GM12875 (cell line): ENCODE data around the gene SESN2.

ENCODE experiments used
- H3K4me3 ChIP-seq: one replicate; pipeline ENCODE4 v1.5.1; 2011; ENCODE audit warnings: low read depth, low read length, control low read depth
- TF ChIP-seq, protein P1 (sequence below): IDR thresholded peaks from 2 replicates; pipeline ENCODE4 v1.5.1; 2011; ENCODE audit warnings: low read depth, mild to moderate bottlenecking, control low read depth, inconsistent platforms, low read length, moderate library complexity, borderline replicate concordance; ENCODE audit not compliant: insufficient read depth

The SESN2 gene

DNA sequence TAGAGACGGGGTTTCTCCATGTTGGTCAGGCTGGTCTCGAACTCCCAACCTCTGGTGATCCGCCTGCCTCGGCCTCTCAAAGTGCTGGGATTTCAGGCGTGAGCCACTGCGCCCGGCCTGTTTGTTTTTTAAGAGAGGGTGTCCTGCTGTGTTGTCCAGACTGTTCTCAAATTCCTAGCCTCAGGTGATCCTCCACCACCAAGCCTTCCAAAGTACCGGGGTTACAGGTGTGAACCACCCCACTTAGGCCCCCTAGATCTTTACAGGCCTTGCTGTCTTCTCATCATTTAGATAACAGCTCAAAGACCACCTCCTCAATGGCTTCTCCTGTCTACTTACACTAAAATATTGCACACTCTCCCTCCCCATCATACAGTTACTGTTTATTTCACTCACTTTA, 6.3 kb downstream of the SESN2 start:
- TF ChIP-seq, protein P1, sequence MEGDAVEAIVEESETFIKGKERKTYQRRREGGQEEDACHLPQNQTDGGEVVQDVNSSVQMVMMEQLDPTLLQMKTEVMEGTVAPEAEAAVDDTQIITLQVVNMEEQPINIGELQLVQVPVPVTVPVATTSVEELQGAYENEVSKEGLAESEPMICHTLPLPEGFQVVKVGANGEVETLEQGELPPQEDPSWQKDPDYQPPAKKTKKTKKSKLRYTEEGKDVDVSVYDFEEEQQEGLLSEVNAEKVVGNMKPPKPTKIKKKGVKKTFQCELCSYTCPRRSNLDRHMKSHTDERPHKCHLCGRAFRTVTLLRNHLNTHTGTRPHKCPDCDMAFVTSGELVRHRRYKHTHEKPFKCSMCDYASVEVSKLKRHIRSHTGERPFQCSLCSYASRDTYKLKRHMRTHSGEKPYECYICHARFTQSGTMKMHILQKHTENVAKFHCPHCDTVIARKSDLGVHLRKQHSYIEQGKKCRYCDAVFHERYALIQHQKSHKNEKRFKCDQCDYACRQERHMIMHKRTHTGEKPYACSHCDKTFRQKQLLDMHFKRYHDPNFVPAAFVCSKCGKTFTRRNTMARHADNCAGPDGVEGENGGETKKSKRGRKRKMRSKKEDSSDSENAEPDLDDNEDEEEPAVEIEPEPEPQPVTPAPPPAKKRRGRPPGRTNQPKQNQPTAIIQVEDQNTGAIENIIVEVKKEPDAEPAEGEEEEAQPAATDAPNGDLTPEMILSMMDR, result no peak
- no peak overlapping the region for H3K4me3 ChIP-seq

- H3K4me3 ChIP-seq, result no peak overlapping the region
- TF ChIP-seq, protein P1, result no peak
Observed at GRCh38 chr1:28266920-28267322, 7.6 kb downstream of the SESN2 start.

DNA sequence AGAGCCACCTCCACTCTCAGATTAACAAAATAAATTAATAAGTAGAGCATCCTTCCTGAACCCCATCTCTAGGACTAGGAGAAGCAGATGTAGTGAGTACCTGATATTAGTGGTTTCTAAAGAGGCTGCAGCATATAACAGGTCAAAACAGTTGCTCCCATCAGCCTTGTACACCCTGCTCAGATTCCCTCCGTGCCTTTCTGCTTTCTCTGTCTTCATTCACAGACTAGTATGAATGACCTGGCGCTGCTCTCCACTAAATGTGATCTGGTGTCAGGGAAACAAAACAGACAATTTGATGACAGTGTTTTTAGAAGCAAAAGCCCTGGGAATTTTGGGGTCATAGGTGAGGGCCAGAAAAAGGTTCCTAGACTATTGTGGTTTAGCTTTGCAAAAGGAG, 8.3 kb downstream of the SESN2 start:
- TF ChIP-seq, protein P1, result no peak
- H3K4me3 ChIP-seq, result no peak overlapping the region

DNA sequence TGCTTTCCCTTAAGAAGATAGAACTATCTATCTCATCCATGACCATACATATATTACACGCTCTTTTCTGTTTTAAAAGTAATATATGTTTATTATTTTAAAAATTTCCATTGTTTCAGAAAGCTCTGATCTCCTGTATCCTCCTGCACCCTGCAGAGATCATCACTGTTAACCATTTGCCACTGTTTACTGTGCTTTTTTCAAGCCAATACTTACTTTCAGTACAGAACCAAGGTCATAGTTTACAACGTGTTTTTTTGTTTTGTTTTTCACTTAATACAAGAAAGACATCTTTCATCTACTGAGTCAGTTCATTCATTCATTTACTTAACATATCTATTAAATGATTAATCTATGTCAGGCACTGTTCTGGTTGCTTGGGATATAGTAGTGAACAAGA, 10.2 kb downstream of the SESN2 start:
- TF ChIP-seq, protein P1, result no peak
- H3K4me3 ChIP-seq, result no peak overlapping the region

DNA sequence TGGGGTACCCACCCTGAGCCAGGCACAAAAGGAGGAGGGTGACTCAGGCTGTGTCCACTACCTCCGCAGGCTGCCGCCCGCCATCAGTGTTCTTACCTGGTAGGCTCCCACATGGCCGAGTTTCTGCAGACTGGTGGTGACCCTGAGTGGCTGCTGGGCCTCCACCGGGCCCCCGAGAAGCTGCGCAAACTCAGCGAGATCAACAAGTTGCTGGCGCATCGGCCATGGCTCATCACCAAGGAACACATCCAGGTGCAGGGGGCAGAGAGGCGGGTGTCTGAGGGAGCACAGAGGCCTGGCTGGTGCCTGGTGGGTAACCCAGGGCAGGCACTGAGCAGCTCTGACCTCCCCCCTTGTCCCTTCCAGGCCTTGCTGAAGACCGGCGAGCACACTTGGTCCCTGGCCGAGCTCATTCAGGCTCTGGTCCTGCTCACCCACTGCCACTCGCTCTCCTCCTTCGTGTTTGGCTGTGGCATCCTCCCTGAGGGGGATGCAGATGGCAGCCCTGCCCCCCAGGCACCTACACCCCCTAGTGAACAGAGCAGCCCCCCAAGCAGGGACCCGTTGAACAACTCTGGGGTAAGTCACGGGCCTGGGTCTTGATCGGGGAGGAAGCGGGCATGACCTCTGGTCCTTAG, 13.0 kb downstream of the SESN2 start:
- TF ChIP-seq, protein P1, result no peak
- H3K4me3 ChIP-seq, result no peak overlapping the region

GRCh38 chr1:28273216-28273860, 14.0 kb downstream of the SESN2 start:
- TF ChIP-seq, protein P1, result no peak
- H3K4me3 ChIP-seq, result no peak overlapping the region

DNA sequence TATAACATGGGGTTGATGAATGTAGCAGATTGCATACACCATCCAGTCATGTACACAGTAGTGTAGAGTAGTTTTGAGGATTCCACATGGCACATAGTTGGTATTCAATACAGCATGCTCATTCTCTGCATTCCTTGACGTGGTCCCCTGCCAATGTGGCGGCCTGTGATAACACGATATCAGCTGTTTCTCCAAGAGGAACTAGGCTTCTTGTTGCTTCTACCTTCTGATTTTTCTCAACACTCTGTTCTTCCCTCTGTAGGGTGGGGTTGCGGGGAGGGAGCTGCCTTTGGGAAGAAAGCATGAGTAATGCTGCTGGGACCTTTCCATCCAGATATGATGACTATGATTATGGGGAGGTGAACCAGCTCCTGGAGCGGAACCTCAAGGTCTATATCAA, 19.4 kb downstream of the SESN2 start:
- no peak overlapping the region for H3K4me3 ChIP-seq
- TF ChIP-seq, protein P1, result no peak
